Thyroid gland (tissue), 4 donors: ENCODE measurements around the gene CDH23. TPM values are rescaled to one million over a fixed set of nuclear protein-coding genes. Genes with fewer than 3 reads are reported as not detected.

Experiments
- DNase-seq, 2 donors: peaks; one replicate each; pipeline ENCODE4 v3.0.0-alpha.2; 2019
- H3K27ac ChIP-seq, 3 donors: fragments of 200-600 bp; sonication (generic); 1 replicate in 2 of 3; 2 replicates in 1 of 3; pipeline ENCODE4 v1.5.1; 2016 to 2019; ENCODE audit warnings: mild to moderate bottlenecking in 1 of 3, moderate library complexity in 1 of 3
- H3K27me3 ChIP-seq: fragments of 200-600 bp; sonication (generic); one replicate; pipeline ENCODE4 v1.5.1; 2019
- H3K36me3 ChIP-seq, 2 donors: fragments of 200-600 bp; sonication (generic); one replicate each; pipeline ENCODE4 v1.5.1; 2016 to 2019
- H3K4me1 ChIP-seq, 2 donors: fragments of 200-600 bp; sonication (generic); one replicate each; pipeline ENCODE4 v1.5.1; 2017 to 2019
- H3K4me3 ChIP-seq, 3 donors: fragments of 200-600 bp; sonication (generic); replicated peaks in 1 of 3; 1 replicate in 2 of 3; 2 replicates in 1 of 3; pipeline ENCODE4 v1.5.1; 2016; ENCODE audit warnings: mild to moderate bottlenecking in 1 of 3
- H3K9me3 ChIP-seq: fragments of 200-600 bp; sonication (generic); one replicate; pipeline ENCODE4 v1.5.1; 2017
- CTCF ChIP-seq, 6 experiments: fragments of 200-600 bp in 3 of 6; fragments of 450-650 bp in 3 of 6; sonication (generic) in 3 of 6; IDR thresholded peaks; one replicate each; pipeline ENCODE4 v1.5.1; 2016 to 2019; ENCODE audit warnings: antibody characterized with exemption in 6 of 6, mild to moderate bottlenecking in 2 of 6, inconsistent platforms in 1 of 6, moderate library complexity in 1 of 6
- POLR2A ChIP-seq, 2 donors: fragments of 450-650 bp; IDR thresholded peaks; one replicate each; pipeline ENCODE4 v1.6.1; 2017; ENCODE audit warnings: antibody characterized with exemption in 2 of 2, mild to moderate bottlenecking in 2 of 2, moderate library complexity in 1 of 2
- WGBS, 2 donors: methylation state at CpG; one replicate each; pipeline ENCODE4 v1.1.5; 2017; 5-methylcytosine and 5-hydroxymethylcytosine counted together
- intact Hi-C: fragments of 100-400 bp; cut with DNase I; formaldehyde crosslinking; loops from one replicate; pipeline ENCODE4 v1.15.1; 2023
- total RNA-seq, 4 donors: library from RNA; depleted of rRNA; stranded (reverse); fragments of >200 nt; gene quantifications; one replicate each; pipeline ENCODE4 v1.2.3, GENCODE V29; 2016

CDH23 gene
- total RNA-seq, 4 donors from 2014 or later, result 3.0 to 4.2 (median 3.9) TPM

DNA sequence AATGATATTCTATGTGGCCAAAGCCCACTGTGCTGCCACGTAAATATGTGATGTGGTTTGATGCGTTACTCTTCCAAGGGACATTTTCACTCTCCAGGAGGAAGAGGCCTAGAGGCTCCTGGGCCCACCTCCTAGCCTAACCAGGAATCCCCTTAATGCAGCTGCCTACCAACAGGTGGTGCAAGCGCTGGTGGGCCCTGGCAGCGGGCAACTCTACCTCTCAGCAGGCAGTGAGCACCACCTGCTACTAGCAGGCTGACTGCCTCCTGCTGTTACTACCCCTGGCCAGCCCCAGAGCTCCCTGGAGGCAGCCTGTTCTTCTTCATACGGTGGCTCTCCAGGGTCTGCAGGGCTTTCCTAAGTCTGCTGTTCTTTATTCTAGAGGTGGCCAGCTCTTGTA, 62.8 kb downstream of the CDH23 start:
- intact Hi-C loops, result no loop called here
- WGBS, 2 donors, result 88 to 89% methylated on average over 4 to 5 of the region's 5 CpGs
- H3K4me1 ChIP-seq, result no peaks in the 10 kb centered on the region
- H3K36me3 ChIP-seq, result no peaks in the 10 kb centered on the region
- H3K4me3 ChIP-seq, result no peak overlapping the region
- H3K27me3 ChIP-seq, result no peaks in the 10 kb centered on the region
- no peak for DNase-seq
- no peak overlapping the region for H3K27ac ChIP-seq
- no peak for TF ChIP-seq CTCF (IDR thresholded peaks at IDR 0.05)
- TF ChIP-seq POLR2A (IDR thresholded peaks at IDR 0.05), result no peak
- H3K9me3 ChIP-seq, result no peaks in the 10 kb centered on the region

GRCh38 chr10:71460615-71461014, 63.9 kb downstream of the CDH23 start:
- Histone ChIP-seq H3K27me3 (no peaks in the 10 kb centered on the region), H3K4me1 (no peaks in the 10 kb centered on the region), H3K9me3 (no peaks in the 10 kb centered on the region), H3K27ac (no peak overlapping the region), H3K36me3 (no peaks in the 10 kb centered on the region), H3K4me3 (no peak overlapping the region)
- intact Hi-C loops, result no loop called here
- TF ChIP-seq CTCF (IDR thresholded peaks at IDR 0.05), result no peak
- no peak for DNase-seq
- 78 to 89% methylated on average over 9 of the region's 9 CpGs for WGBS, 2 donors

DNA sequence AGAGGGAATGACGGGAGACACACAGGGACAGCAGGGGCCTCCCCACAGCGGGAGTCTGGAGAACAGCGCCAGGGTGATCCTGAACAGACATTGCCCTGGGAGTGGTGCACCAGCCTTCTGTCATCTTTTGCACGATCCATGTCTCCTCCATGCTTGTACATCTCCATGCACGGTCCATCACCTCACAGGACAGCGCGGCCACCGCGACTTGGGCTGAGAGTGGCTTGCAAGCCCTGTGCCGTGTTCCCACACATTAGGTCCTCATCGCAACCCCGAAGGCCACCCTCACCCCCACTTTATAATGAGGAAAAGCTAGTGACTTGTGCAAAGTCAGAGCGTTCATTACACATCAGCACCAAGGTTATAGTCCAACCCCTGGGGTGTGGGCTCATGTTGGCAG, 64.7 kb downstream of the CDH23 start:
- 86 to 90% methylated on average over 12 to 13 of the region's 13 CpGs for WGBS, 2 donors
- TF ChIP-seq CTCF (IDR thresholded peaks at IDR 0.05), result no peak
- TF ChIP-seq POLR2A (IDR thresholded peaks at IDR 0.05), result no peak
- no peaks in the 10 kb centered on the region for H3K27me3 ChIP-seq
- no peak for DNase-seq
- H3K27ac ChIP-seq, result no peak overlapping the region
- no peaks in the 10 kb centered on the region for H3K36me3 ChIP-seq
- H3K4me3 ChIP-seq, result no peak overlapping the region
- no peaks in the 10 kb centered on the region for H3K9me3 ChIP-seq
- no peaks in the 10 kb centered on the region for H3K4me1 ChIP-seq
- intact Hi-C loops, result no loop called here

GRCh38 chr10:71462062-71462935, 65.6 kb downstream of the CDH23 start:
- no peak overlapping the region for H3K27ac ChIP-seq
- no peaks in the 10 kb centered on the region for H3K27me3 ChIP-seq
- no peaks in the 10 kb centered on the region for H3K36me3 ChIP-seq
- TF ChIP-seq CTCF (IDR thresholded peaks at IDR 0.05), result no peak
- TF ChIP-seq POLR2A (IDR thresholded peaks at IDR 0.05), result no peak
- intact Hi-C loops, result no loop called here
- 81 to 82% methylated on average over 18 to 19 of the region's 19 CpGs for whole genome bisulfite sequencing, 2 donors
- no peak overlapping the region for H3K4me3 ChIP-seq
- H3K4me1 ChIP-seq, result no peaks in the 10 kb centered on the region
- no peaks in the 10 kb centered on the region for H3K9me3 ChIP-seq
- DNase-seq, result no peak

DNA sequence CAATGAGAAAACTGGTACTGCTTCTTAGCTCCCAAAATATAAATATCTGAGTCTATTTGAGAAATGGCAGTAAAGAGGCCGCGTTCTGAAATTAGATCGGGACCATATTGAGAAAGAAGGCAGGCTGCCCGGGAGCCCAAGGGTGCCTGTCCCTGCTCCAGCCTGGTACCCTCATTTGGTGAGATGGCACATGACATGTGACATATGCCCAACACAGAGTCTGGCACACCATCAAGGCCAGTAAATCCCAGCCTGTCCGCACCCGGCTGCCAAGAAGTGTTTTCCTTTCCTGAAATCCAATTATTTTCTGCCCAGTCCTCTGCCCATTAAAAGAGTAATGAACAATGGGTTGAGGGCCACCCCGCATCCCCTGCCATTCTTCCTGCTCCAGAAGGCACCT, 66.4 kb downstream of the CDH23 start:
- Histone ChIP-seq H3K27me3 (no peaks in the 10 kb centered on the region), H3K27ac (no peak overlapping the region), H3K4me3 (no peak overlapping the region), H3K36me3 (no peaks in the 10 kb centered on the region), H3K4me1 (no peaks in the 10 kb centered on the region), H3K9me3 (no peaks in the 10 kb centered on the region)
- 95% methylated on average over 7 of the region's 7 CpGs for WGBS, 2 donors
- no peak for TF ChIP-seq POLR2A (IDR thresholded peaks at IDR 0.05)
- no peak for TF ChIP-seq CTCF (IDR thresholded peaks at IDR 0.05)
- intact Hi-C loops, result no loop called here
- no peak for DNase-seq
